SU-DHL-6 (cell line): ENCODE results near the gene CDC45.

ENCODE experiments used
- H2AFZ ChIP-seq: fragments of 200-600 bp; sonication (generic); 2 replicates; pipeline ENCODE4 v1.6.1; 2014; ENCODE audit warnings: low read depth, mild to moderate bottlenecking, moderate library complexity, mixed read lengths, antibody characterized with exemption, low read length; ENCODE audit not compliant: severe bottlenecking
- H3F3A ChIP-seq: fragments of 200-600 bp; shearing (Covaris generic); 2 replicates; pipeline ENCODE4 v1.6.0; 2016; ENCODE audit warnings: antibody characterized with exemption, mild to moderate bottlenecking; ENCODE audit not compliant: insufficient read depth
- H3K27ac ChIP-seq: fragments of 200-600 bp; sonication (generic); 2 replicates; pipeline ENCODE4 v1.5.1; 2016; ENCODE audit warnings: low read depth, mild to moderate bottlenecking, low read length, moderate library complexity, mixed read lengths
- H3K27me3 ChIP-seq: fragments of 200-600 bp; sonication (generic), shearing (Covaris generic); 2 replicates; pipeline ENCODE4 v1.6.0; 2014; ENCODE audit warnings: mild to moderate bottlenecking, low read length
- H3K36me3 ChIP-seq: fragments of 200-600 bp; sonication (generic); 2 replicates; pipeline ENCODE4 v1.6.1; 2014; ENCODE audit warnings: mild to moderate bottlenecking, low read length, mixed read lengths
- H3K4me2 ChIP-seq: fragments of 300-600, 200-600 bp; shearing (Covaris generic), sonication (generic); 2 replicates; pipeline ENCODE4 v1.6.0; 2014; ENCODE audit warnings: low read length, low read depth, mild to moderate bottlenecking; ENCODE audit not compliant: poor library complexity, severe bottlenecking
- H3K4me3 ChIP-seq: fragments of 200-600 bp; sonication (generic); 2 replicates; pipeline ENCODE4 v1.5.1; 2014; ENCODE audit warnings: antibody characterized with exemption, low read length, mild to moderate bottlenecking, mixed read lengths; ENCODE audit not compliant: insufficient read depth, poor library complexity, severe bottlenecking
- H3K79me2 ChIP-seq: fragments of 200-600 bp; sonication (generic); 2 replicates; pipeline ENCODE4 v1.6.1; 2014; ENCODE audit warnings: mild to moderate bottlenecking, low read length, moderate library complexity; ENCODE audit not compliant: insufficient read depth
- H3K9ac ChIP-seq: fragments of 200-600 bp; sonication (generic); 2 replicates; pipeline ENCODE4 v1.7.0; 2014; ENCODE audit warnings: mild to moderate bottlenecking, low read length
- H3K9me2 ChIP-seq: fragments of 200-600 bp; sonication (generic); replicated peaks from 2 replicates; pipeline ENCODE4 v1.6.1; 2014; ENCODE audit warnings: low read length; ENCODE audit not compliant: insufficient read depth
- H3K9me3 ChIP-seq: fragments of 200-600 bp; sonication (generic); 2 replicates; pipeline ENCODE4 v1.6.1; 2014; ENCODE audit warnings: low read length, mixed read lengths; ENCODE audit not compliant: insufficient read depth
- H4K20me1 ChIP-seq: fragments of 200-600 bp; sonication (generic); 2 replicates; pipeline ENCODE4 v1.6.1; 2014; ENCODE audit warnings: low read depth, mild to moderate bottlenecking, antibody characterized with exemption, low read length, moderate library complexity, mixed read lengths
- CTCF ChIP-seq: fragments of 200-600 bp; sonication (generic); IDR thresholded peaks from one replicate; pipeline ENCODE4 v1.5.1; 2017; ENCODE audit warnings: antibody characterized with exemption, mild to moderate bottlenecking, low read length, moderate library complexity; ENCODE audit not compliant: insufficient read depth, poor library complexity, severe bottlenecking
- EZH2phosphoT487 ChIP-seq: fragments of 200-600 bp; sonication (generic), shearing (Covaris generic); conservative IDR thresholded peaks from 2 replicates; pipeline ENCODE4 v1.6.1; 2018; ENCODE audit warnings: mild to moderate bottlenecking, antibody characterized with exemption, low read length, moderate library complexity, mixed read lengths

Gene CDC45

GRCh38 chr22:19522190-19522880, 42.6 kb downstream of the CDC45 start:
- no peaks in the 10 kb centered on the region for H4K20me1 ChIP-seq
- no peak overlapping the region for H2AFZ ChIP-seq
- no peaks in the 10 kb centered on the region for H3K79me2 ChIP-seq
- no peak overlapping the region for H3K4me3 ChIP-seq
- TF ChIP-seq CTCF (no peak), EZH2phosphoT487 (no peak)
- no peaks in the 10 kb centered on the region for H3K9me2 ChIP-seq
- no peaks in the 10 kb centered on the region for H3K36me3 ChIP-seq
- H3K27ac ChIP-seq, result no peak overlapping the region
- H3K9me3 ChIP-seq, result no peaks in the 10 kb centered on the region
- H3K27me3 ChIP-seq, result no peaks in the 10 kb centered on the region
- H3F3A ChIP-seq, result no peaks in the 10 kb centered on the region
- H3K9ac ChIP-seq, result no peak overlapping the region
- no peak overlapping the region for H3K4me2 ChIP-seq

GRCh38 chr22:19522881-19523239, 43.1 kb downstream of the CDC45 start:
- Histone ChIP-seq H3F3A (no peaks in the 10 kb centered on the region), H3K27ac (no peak overlapping the region), H2AFZ (no peak overlapping the region), H3K36me3 (no peaks in the 10 kb centered on the region), H3K79me2 (no peaks in the 10 kb centered on the region), H3K9ac (no peak overlapping the region), H3K4me2 (no peak overlapping the region), H4K20me1 (no peaks in the 10 kb centered on the region), H3K9me3 (no peaks in the 10 kb centered on the region), H3K4me3 (no peak overlapping the region), H3K9me2 (no peaks in the 10 kb centered on the region), H3K27me3 (no peaks in the 10 kb centered on the region)
- no peak for TF ChIP-seq EZH2phosphoT487
- TF ChIP-seq CTCF, result no peak

GRCh38 chr22:19523240-19524169, 43.8 kb downstream of the CDC45 start:
- no peak overlapping the region for H3K4me3 ChIP-seq
- H3K9me3 ChIP-seq, result no peaks in the 10 kb centered on the region
- H3K9ac ChIP-seq, result no peak overlapping the region
- no peak overlapping the region for H3K27ac ChIP-seq
- no peaks in the 10 kb centered on the region for H3F3A ChIP-seq
- H3K4me2 ChIP-seq, result no peak overlapping the region
- H4K20me1 ChIP-seq, result no peaks in the 10 kb centered on the region
- H3K79me2 ChIP-seq, result no peaks in the 10 kb centered on the region
- no peaks in the 10 kb centered on the region for H3K9me2 ChIP-seq
- H3K36me3 ChIP-seq, result no peaks in the 10 kb centered on the region
- no peak for TF ChIP-seq CTCF
- TF ChIP-seq EZH2phosphoT487, result no peak
- no peak overlapping the region for H2AFZ ChIP-seq
- no peaks in the 10 kb centered on the region for H3K27me3 ChIP-seq
